ENCODE data around the gene RFC2.

DNA sequence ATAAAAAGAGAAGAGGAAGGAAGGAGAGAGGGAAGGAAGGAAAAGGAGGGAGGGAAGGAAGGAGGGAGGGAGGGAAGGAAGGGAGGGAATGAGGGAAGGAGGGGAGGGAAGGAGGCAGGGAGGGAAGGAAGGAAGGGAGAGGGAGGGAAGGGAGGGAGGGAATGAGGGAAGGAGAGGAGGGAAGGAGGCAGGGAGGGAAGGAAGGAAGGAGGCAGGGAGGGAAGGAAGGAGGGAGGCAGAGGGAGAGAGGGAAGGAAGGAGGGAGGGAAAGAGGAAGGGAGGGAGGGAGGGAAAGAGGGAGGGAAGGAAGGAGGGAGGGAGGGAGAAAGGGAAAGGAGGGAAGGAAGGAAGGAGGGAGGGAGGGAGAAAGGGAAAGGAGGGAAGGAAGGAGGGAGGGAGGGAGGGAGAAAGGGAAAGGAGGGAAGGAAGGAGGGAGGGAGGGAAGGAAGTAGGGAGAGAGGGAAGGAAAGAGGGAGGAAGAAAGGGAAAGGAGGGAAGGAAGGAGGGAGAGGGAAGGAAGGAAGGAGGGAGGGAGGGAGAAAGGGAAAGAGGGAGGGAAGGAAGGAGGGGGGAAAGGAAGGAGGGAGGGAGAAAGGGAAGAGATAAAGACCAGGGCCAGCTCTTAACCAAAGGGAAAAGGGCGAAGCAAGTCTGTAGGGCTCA, 50.1 kb downstream of the RFC2 start:
- TF ChIP-seq, protein P1, sequence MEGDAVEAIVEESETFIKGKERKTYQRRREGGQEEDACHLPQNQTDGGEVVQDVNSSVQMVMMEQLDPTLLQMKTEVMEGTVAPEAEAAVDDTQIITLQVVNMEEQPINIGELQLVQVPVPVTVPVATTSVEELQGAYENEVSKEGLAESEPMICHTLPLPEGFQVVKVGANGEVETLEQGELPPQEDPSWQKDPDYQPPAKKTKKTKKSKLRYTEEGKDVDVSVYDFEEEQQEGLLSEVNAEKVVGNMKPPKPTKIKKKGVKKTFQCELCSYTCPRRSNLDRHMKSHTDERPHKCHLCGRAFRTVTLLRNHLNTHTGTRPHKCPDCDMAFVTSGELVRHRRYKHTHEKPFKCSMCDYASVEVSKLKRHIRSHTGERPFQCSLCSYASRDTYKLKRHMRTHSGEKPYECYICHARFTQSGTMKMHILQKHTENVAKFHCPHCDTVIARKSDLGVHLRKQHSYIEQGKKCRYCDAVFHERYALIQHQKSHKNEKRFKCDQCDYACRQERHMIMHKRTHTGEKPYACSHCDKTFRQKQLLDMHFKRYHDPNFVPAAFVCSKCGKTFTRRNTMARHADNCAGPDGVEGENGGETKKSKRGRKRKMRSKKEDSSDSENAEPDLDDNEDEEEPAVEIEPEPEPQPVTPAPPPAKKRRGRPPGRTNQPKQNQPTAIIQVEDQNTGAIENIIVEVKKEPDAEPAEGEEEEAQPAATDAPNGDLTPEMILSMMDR (IDR thresholded peaks at IDR 0.05), result no peak
- TF ChIP-seq POLR2A (IDR thresholded peaks at IDR 0.05), result no peak

Data from upper lobe of left lung (tissue), 4 donors.